ENCODE measurements around the gene EIPR1. TPM values are rescaled to one million over a fixed set of nuclear protein-coding genes. Genes with fewer than 3 reads are reported as not detected.

EIPR1 gene
- total and polyA plus RNA-seq, 2 of the 13 experiments (the other 11 are each of a cell fraction or from before 2014, with no cell fraction given): 70.0 to 96.3 TPM

DNA sequence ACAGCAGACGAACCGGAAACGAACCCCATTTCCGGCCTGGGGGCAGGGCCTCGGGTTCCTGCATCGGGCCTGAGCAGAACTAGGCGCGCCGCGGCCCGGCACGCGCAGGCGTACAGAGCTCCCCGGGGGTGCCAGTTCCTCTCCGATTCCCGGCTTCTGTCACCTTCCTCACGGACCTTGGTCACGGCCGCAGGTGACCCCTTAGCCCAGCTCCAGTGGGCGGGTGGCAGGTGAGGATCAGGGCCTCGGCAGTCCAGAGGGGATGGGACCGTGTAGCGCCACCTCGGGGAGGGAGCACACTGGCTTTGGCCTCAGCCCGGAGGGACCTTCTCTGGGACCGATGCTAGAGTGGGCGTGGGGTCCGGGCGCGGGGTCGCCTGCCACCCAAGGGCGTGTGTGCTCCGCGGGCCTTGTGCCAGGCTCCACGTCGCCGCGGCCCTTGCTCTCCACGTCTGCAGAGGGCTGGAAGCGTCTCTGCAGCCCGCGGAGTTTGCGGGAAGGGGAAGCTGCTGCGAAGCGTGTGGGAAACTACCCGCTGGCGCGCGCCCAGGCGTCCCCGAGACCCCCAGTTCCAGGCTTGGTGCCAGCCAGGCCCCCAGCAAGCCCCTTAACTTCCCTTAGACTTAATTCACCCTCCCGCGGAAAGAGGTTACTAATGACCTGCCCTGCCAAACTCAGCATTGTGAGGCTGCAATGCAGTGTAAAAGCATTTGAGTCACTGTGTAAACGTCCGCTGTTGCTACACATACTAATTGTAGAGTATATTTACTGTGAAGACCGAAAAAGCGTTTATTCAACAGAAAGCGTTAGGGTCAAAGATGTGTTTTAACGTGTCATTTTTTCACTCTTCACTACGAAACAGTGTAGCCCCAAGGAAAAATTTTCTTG lies 2.3 kb upstream of the EIPR1 start, which contains the start of gene TRAPPC12 (continued):
- TF ChIP-seq CTCF (CRISPR knock-in tag; IDR thresholded peaks at IDR 0.05) (peak; percentile 95), RARG (CRISPR knock-in tag; IDR thresholded peaks at IDR 0.05; ENCODE audit: low read depth) (0 out of 2 replicates have a peak, but pooled peaks have one; percentile 88), SIX1 (CRISPR knock-in tag; IDR thresholded peaks at IDR 0.05; ENCODE audit: borderline replicate concordance) (no peak; the same call in 1 of the 2 replicates), ZSCAN20 (CRISPR knock-in tag; IDR thresholded peaks at IDR 0.05; ENCODE audit: borderline replicate concordance) (no peak; the same call in 1 of the 2 replicates), ZBTB42 (CRISPR knock-in tag; IDR thresholded peaks at IDR 0.05) (peak; percentile 91), IRF2 (CRISPR knock-in tag; IDR thresholded peaks at IDR 0.05) (peak; percentile 93), ZNF567 (CRISPR knock-in tag; IDR thresholded peaks at IDR 0.05; ENCODE audit: borderline replicate concordance) (peak; percentile 87; the same call in 1 of the 2 replicates), ZSCAN21 (CRISPR knock-in tag; IDR thresholded peaks at IDR 0.05; ENCODE audit: borderline replicate concordance) (peak; percentile 94), CREM (IDR thresholded peaks at IDR 0.05) (peak; percentile 65), CREM (CRISPR knock-in tag; IDR thresholded peaks at IDR 0.05) (no peak), TFDP1 (CRISPR knock-in tag; IDR thresholded peaks at IDR 0.05; ENCODE audit: borderline replicate concordance) (peak; percentile 82; the same call in 1 of the 2 replicates), ADNP (CRISPR knock-in tag; IDR thresholded peaks at IDR 0.05) (no peak; the same call in 1 of the 2 replicates), MAFK (conservative IDR thresholded peaks at IDR 0.05 in 1 of 2, IDR thresholded peaks at IDR 0.05 in 1 of 2; ENCODE audit: low read length in 2 of 2) (peak; percentile 4 to 58; a peak in 3 of 4 replicates), KIAA2018 (CRISPR knock-in tag; IDR thresholded peaks at IDR 0.05; ENCODE audit: borderline replicate concordance) (peak; percentile 95; the same call in 1 of the 2 replicates)
- TF ChIP-seq, protein P1, sequence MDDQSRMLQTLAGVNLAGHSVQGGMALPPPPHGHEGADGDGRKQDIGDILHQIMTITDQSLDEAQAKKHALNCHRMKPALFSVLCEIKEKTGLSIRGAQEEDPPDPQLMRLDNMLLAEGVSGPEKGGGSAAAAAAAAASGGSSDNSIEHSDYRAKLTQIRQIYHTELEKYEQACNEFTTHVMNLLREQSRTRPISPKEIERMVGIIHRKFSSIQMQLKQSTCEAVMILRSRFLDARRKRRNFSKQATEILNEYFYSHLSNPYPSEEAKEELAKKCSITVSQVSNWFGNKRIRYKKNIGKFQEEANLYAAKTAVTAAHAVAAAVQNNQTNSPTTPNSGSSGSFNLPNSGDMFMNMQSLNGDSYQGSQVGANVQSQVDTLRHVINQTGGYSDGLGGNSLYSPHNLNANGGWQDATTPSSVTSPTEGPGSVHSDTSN (CRISPR knock-in tag; IDR thresholded peaks at IDR 0.05; ENCODE audit: borderline replicate concordance): peak; percentile 47; the same call in 1 of the 2 replicates

Measured in HepG2 (cell line).